Measurements from ENCODE around the gene MAGI2. TPM values are rescaled to one million over a fixed set of nuclear protein-coding genes. Genes with fewer than 3 reads are reported as not detected.

MAGI2 gene
- total and polyA plus RNA-seq, 2 of the 13 experiments (the other 11 are each of a cell fraction or from before 2014, with no cell fraction given) = 1.5 to 3.8 TPM

- no peak for ATAC-seq
- TF ChIP-seq ZNF343 (CRISPR knock-in tag; IDR thresholded peaks at IDR 0.05) (no peak), ZNF543 (CRISPR knock-in tag; IDR thresholded peaks at IDR 0.05) (no peak), SATB2 (CRISPR knock-in tag; IDR thresholded peaks at IDR 0.05) (no peak), MEIS2 (CRISPR knock-in tag; IDR thresholded peaks at IDR 0.05) (no peak), SP1 (IDR thresholded peaks at IDR 0.05) (no peak), SP1 (CRISPR knock-in tag; IDR thresholded peaks at IDR 0.05) (no peak), ZNF33B (CRISPR knock-in tag; IDR thresholded peaks at IDR 0.05) (no peak), ARNT2 (CRISPR knock-in tag; IDR thresholded peaks at IDR 0.05; ENCODE audit: low read depth) (no peak), ISX (CRISPR knock-in tag; conservative IDR thresholded peaks at IDR 0.05) (no peak), XRCC5 (optimal IDR thresholded peaks at IDR 0.05; ENCODE audit: low read length) (no peak), ZNF609 (CRISPR knock-in tag; IDR thresholded peaks at IDR 0.05; ENCODE audit: borderline replicate concordance) (no peak), ARID3A (IDR thresholded peaks at IDR 0.05; ENCODE audit: low read depth, low read length) (no peak), ZSCAN29 (CRISPR knock-in tag; conservative IDR thresholded peaks at IDR 0.05) (no peak), ZFYVE20 (CRISPR knock-in tag; IDR thresholded peaks at IDR 0.05; ENCODE audit: borderline replicate concordance, low read depth) (no peak), ZBTB49 (CRISPR knock-in tag; IDR thresholded peaks at IDR 0.05; ENCODE audit: borderline replicate concordance) (no peak), EEA1 (CRISPR knock-in tag; IDR thresholded peaks at IDR 0.05; ENCODE audit: borderline replicate concordance) (no peak), HNRNPL (IDR thresholded peaks at IDR 0.05; ENCODE audit: low read depth, low read length) (no peak)
- Histone ChIP-seq H3K27me3 (ENCODE audit: control insufficient read depth in 1 of 2, insufficient read depth in 2 of 2, low read length in 2 of 2) (no peaks in the 10 kb centered on the region), H3K27ac (ENCODE audit: extremely low read length, insufficient read depth, low read length) (no peak overlapping the region), H4K20me1 (ENCODE audit: insufficient read depth, low read length) (no peaks in the 10 kb centered on the region), H3K36me3 (replicated peaks in 1 of 2; ENCODE audit: control insufficient read depth in 1 of 2, insufficient read depth in 2 of 2, low read length in 2 of 2) (no peaks in the 10 kb centered on the region), H3K9ac (ENCODE audit: insufficient read depth, low read depth, low read length) (no peak overlapping the region), H3K4me2 (ENCODE audit: low read depth, low read length) (no peak overlapping the region), H3K4me1 (ENCODE audit: insufficient read depth, low read length) (peaks cover 8% of the 10 kb centered on the region; the same call in 1 of the 2 replicates), H3K9me3 (ENCODE audit: low read length) (no peaks in the 10 kb centered on the region), H2AFZ (ENCODE audit: low read length) (no peak overlapping the region), H3K4me3 (replicated peaks in 1 of 3; ENCODE audit: insufficient read depth in 1 of 3, low read depth in 2 of 3, low read length in 3 of 3) (no peak overlapping the region), H3K79me2 (ENCODE audit: insufficient read depth, low read length) (no peaks in the 10 kb centered on the region)
- DNase-seq (ENCODE audit: low spot score) = no peak
- intact Hi-C loops (cut with micrococcal nuclease; ENCODE audit: unreplicated experiment) (no loop called here), in situ Hi-C loops (cut with HindIII; ENCODE audit: extremely low pct_ligation_motif_present, low pct_unique_long_range_greater_than_20kb) (no loop called here)
- FAIRE-seq = no peak
- WGBS (ENCODE audit: low lambda C conversion rate) = 23% methylated on average over 3 of the region's 3 CpGs
- ChIA-PET CTCF (ENCODE audit: low intra/inter-chr PET ratio, low total read pairs) (no interaction called here), POLR2A (no interaction called here)
- BruUV-seq (replicated peaks) = no TSS peak
Measured at GRCh38 chr7:78111386-78111785, 1342.1 kb downstream of the MAGI2 start.
